Measurements from ENCODE around the gene GTF3C1.
"Not testable (repeated sequence)": the region's sequence is repeated elsewhere in the genome, so short reads cannot be mapped to it uniquely, and the experiment has no call there.

GTF3C1 gene

GRCh38 chr16:27437946-27438345 is 111.8 kb downstream of the GTF3C1 start:
- no peak for DNase-seq

GRCh38 chr16:27436921-27437650 is 112.6 kb downstream of the GTF3C1 start:
- no peak for DNase-seq

GRCh38 chr16:27436065-27436464 is 113.6 kb downstream of the GTF3C1 start:
- DNase-seq = no peak

GRCh38 chr16:27435146-27435545 is 114.6 kb downstream of the GTF3C1 start:
- not testable (repeated sequence) for DNase-seq

GRCh38 chr16:27434141-27435051 is 115.3 kb downstream of the GTF3C1 start:
- no peak for DNase-seq

GRCh38 chr16:27433636-27434035 is 116.1 kb downstream of the GTF3C1 start:
- DNase-seq = no peak

GRCh38 chr16:27433191-27433590 is 116.5 kb downstream of the GTF3C1 start:
- not testable (repeated sequence) for DNase-seq

- DNase-seq = no peak
Observed at GRCh38 chr16:27432558-27432957, 117.2 kb downstream of the GTF3C1 start.

GRCh38 chr16:27431773-27432532 is 117.8 kb downstream of the GTF3C1 start:
- no peak for DNase-seq

GRCh38 chr16:27430923-27431484 is 118.7 kb downstream of the GTF3C1 start:
- no peak for DNase-seq

GRCh38 chr16:27430512-27430911 is 119.2 kb downstream of the GTF3C1 start:
- no peak for DNase-seq

GRCh38 chr16:27429981-27430441 is 119.7 kb downstream of the GTF3C1 start:
- DNase-seq = no peak

- no peak for DNase-seq
Observed at GRCh38 chr16:27429330-27429871, 120.3 kb downstream of the GTF3C1 start.

GRCh38 chr16:27428026-27428785 is 121.5 kb downstream of the GTF3C1 start:
- no peak for DNase-seq

GRCh38 chr16:27427538-27427937 is 122.2 kb downstream of the GTF3C1 start:
- no peak for DNase-seq

- peak; percentile 21 to 42 (median 26) for DNase-seq
Observed at GRCh38 chr16:27426423-27427408, 123.0 kb downstream of the GTF3C1 start.

GRCh38 chr16:27425961-27426360 is 123.8 kb downstream of the GTF3C1 start:
- no peak for DNase-seq

GRCh38 chr16:27424772-27425498 is 124.8 kb downstream of the GTF3C1 start:
- DNase-seq = no peak

GRCh38 chr16:27421961-27422740 is 127.6 kb downstream of the GTF3C1 start:
- peak in 2 of 6 experiments; percentile 14 to 29 for DNase-seq
